ENCODE measurements around the gene C6orf141. TPM values are rescaled to one million over a fixed set of nuclear protein-coding genes. Genes with fewer than 3 reads are reported as not detected.

The C6orf141 gene
- total RNA-seq (2021): 9.7 and 11.7 TPM in 2 replicates
- Bru-seq, nascent RNA: percentile 68 among the genes with signal in this experiment
- percentile 72 among the genes with signal in this experiment for BruChase-seq, experiment 1, labeled RNA remaining after a 2-hour chase
- BruChase-seq, experiment 2, labeled RNA remaining after a 6-hour chase: percentile 66 among the genes with signal in this experiment
- long read RNA-seq, partial matches to known transcripts: 1 of 11 reads
- long read RNA-seq, other reads (novel, unspliced or antisense): 8 of 11 reads

DNA sequence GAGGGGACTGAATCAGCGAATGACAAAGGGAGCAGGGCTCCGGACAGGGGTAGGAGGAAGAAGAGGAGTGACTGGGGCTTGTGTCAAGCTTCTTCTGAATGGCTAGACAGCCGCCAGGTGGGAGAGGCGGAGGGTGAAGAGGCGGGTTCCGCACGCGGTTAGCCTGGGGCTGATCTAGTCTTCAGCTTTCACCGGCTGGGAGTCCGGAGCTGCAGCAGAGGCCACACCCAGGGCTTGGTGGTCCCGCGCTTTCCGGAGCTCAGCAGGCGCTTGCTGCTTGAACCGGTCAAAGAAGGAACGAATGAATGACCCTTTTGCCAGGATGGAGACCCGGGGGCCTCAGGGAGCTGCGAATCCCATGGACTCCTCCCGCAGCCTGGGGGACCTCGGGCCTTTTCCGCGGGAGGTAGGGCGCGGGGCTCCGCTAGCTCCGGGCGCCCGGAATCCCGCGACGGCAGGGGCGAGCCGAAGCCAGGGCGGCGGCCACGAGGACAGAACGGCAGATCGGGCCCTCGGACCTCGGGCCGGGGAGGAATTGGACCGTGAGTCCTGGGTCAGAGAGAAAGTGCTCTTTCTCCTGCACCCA, at the start of gene C6orf141:
TSS of gene C6orf141 (plus strand) at position 177 of the 586 bp plus-strand sequence. CDS start at position 302, 125 bp downstream.
- Histone ChIP-seq H3K4me1 (ENCODE audit: insufficient read depth, low read length, poor library complexity, severe bottlenecking) (peaks cover 48% of the 10 kb centered on the region), H3K36me3 (ENCODE audit: insufficient read depth, low read length, poor library complexity, severe bottlenecking) (no peaks in the 10 kb centered on the region), H3K27me3 (replicated peaks; ENCODE audit: insufficient read depth, low read depth, low read length, poor library complexity) (peaks cover 3% of the 10 kb centered on the region), H3K4me3 (ENCODE audit: low read depth, low read length, poor library complexity, severe bottlenecking) (peak within 1 kb of the TSS; percentile 51), H3K9me3 (ENCODE audit: low read depth, low read length, poor library complexity, severe bottlenecking) (no peaks in the 10 kb centered on the region), H3K27ac (ENCODE audit: low read depth, low read length, poor library complexity, severe bottlenecking) (peak within 1 kb of the TSS; percentile 64)
- intact Hi-C loops (cut with micrococcal nuclease; ENCODE audit: unreplicated experiment): no loop called here
- no peak for TF ChIP-seq EZH2 (IDR thresholded peaks at IDR 0.05; ENCODE audit: borderline replicate concordance, low read depth, low read length, poor library complexity, severe bottlenecking)
- TF ChIP-seq, protein P1, sequence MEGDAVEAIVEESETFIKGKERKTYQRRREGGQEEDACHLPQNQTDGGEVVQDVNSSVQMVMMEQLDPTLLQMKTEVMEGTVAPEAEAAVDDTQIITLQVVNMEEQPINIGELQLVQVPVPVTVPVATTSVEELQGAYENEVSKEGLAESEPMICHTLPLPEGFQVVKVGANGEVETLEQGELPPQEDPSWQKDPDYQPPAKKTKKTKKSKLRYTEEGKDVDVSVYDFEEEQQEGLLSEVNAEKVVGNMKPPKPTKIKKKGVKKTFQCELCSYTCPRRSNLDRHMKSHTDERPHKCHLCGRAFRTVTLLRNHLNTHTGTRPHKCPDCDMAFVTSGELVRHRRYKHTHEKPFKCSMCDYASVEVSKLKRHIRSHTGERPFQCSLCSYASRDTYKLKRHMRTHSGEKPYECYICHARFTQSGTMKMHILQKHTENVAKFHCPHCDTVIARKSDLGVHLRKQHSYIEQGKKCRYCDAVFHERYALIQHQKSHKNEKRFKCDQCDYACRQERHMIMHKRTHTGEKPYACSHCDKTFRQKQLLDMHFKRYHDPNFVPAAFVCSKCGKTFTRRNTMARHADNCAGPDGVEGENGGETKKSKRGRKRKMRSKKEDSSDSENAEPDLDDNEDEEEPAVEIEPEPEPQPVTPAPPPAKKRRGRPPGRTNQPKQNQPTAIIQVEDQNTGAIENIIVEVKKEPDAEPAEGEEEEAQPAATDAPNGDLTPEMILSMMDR (conservative IDR thresholded peaks at IDR 0.05; ENCODE audit: low read depth, low read length): no peak
- POLR2A ChIA-PET (ENCODE audit: low non-redundant PET): no interaction called here
- BruUV-seq (replicated peaks): no TSS peak
- peak; percentile 60 for DNase-seq (ENCODE audit: low spot score)
- CTCF ChIA-PET: interaction anchor here (1.3 kb wide), 1 partner anchor 19 kb away, joined by 5 read pairs; no protein-coding TSS in a partner anchor

DNA sequence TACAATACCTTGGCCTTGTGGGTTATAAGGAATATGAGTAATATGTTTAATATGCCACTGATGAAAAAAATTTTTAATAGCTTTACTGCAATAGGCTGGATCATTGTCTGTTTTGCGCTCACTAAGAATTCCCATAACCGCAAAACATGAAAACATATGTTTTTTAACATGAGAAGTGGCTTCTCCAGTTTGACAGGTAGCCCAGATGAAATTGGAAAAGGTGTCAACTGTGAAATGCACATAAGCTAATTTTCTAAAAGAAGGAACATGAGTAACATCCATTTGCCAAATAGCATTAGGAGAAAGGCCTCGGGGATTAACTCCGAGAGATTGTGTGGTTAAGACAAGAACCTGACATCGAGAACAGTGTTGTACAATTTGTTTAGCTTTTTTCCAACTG, 45.8 kb upstream of the C6orf141 start:
- no peaks in the 10 kb centered on the region for H3K9me3 ChIP-seq (ENCODE audit: low read depth, low read length, poor library complexity, severe bottlenecking)
- H3K36me3 ChIP-seq (ENCODE audit: insufficient read depth, low read length, poor library complexity, severe bottlenecking): no peaks in the 10 kb centered on the region
- intact Hi-C loops (cut with micrococcal nuclease; ENCODE audit: unreplicated experiment): no loop called here
- DNase-seq (ENCODE audit: low spot score): no peak
- no peak overlapping the region for H3K4me3 ChIP-seq (ENCODE audit: low read depth, low read length, poor library complexity, severe bottlenecking)
- CTCF ChIA-PET: no interaction called here
- H3K27me3 ChIP-seq (replicated peaks; ENCODE audit: insufficient read depth, low read depth, low read length, poor library complexity): no peaks in the 10 kb centered on the region
- no peaks in the 10 kb centered on the region for H3K4me1 ChIP-seq (ENCODE audit: insufficient read depth, low read length, poor library complexity, severe bottlenecking)
- TF ChIP-seq, protein P1 (conservative IDR thresholded peaks at IDR 0.05; ENCODE audit: low read depth, low read length): no peak
- no peak for TF ChIP-seq EZH2 (IDR thresholded peaks at IDR 0.05; ENCODE audit: borderline replicate concordance, low read depth, low read length, poor library complexity, severe bottlenecking)
- no peak overlapping the region for H3K27ac ChIP-seq (ENCODE audit: low read depth, low read length, poor library complexity, severe bottlenecking)
- POLR2A ChIA-PET (ENCODE audit: low non-redundant PET): no interaction called here
- BruUV-seq (replicated peaks): no TSS peak

DNA sequence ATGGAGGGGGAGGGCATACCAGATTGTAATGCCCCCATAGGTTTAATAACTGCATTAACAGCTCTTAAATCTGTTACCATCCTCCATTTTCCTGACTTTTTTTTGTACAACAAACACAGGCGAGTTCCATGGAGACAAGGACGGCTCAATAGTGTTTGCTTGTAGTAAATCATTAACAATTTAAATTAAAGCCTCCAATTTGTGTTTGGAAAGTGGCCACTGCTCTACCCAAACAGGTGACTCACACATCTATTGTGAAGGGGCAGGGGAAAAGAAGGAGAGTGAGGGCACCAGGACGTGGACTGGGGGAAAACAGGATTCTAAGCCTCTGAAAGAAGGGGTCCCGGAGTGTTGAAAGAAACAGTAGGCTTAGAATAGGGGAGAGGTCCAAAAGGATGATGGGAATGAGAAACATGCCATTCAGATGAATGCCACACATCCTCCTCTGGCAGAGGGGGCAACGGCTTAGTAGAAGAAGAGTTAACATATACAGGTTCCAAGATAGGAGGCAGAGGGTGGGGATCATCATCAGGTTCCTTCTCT, 43.8 kb upstream of the C6orf141 start:
- CTCF ChIA-PET: no interaction called here
- no TSS peak for BruUV-seq (replicated peaks)
- Histone ChIP-seq H3K36me3 (ENCODE audit: insufficient read depth, low read length, poor library complexity, severe bottlenecking) (no peaks in the 10 kb centered on the region), H3K9me3 (ENCODE audit: low read depth, low read length, poor library complexity, severe bottlenecking) (no peaks in the 10 kb centered on the region), H3K27ac (ENCODE audit: low read depth, low read length, poor library complexity, severe bottlenecking) (no peak overlapping the region), H3K4me1 (ENCODE audit: insufficient read depth, low read length, poor library complexity, severe bottlenecking) (no peaks in the 10 kb centered on the region), H3K27me3 (replicated peaks; ENCODE audit: insufficient read depth, low read depth, low read length, poor library complexity) (peaks cover 3% of the 10 kb centered on the region), H3K4me3 (ENCODE audit: low read depth, low read length, poor library complexity, severe bottlenecking) (no peak overlapping the region)
- intact Hi-C loops (cut with micrococcal nuclease; ENCODE audit: unreplicated experiment): no loop called here
- POLR2A ChIA-PET (ENCODE audit: low non-redundant PET): no interaction called here
- TF ChIP-seq, protein P1 (conservative IDR thresholded peaks at IDR 0.05; ENCODE audit: low read depth, low read length): no peak
- no peak for TF ChIP-seq EZH2 (IDR thresholded peaks at IDR 0.05; ENCODE audit: borderline replicate concordance, low read depth, low read length, poor library complexity, severe bottlenecking)
- no peak for DNase-seq (ENCODE audit: low spot score)

All from A673 (cell line).